IMR-90 (cell line): ENCODE measurements around the gene L3MBTL2. TPM values are rescaled to one million over a fixed set of nuclear protein-coding genes. Genes with fewer than 3 reads are reported as not detected.

Source experiments
- ATAC-seq: fragments of 200-7000 bp; cut with Tn5 transposase; 2 replicates; pipeline ENCODE4 v1.9.1; 2020; ENCODE audit warnings: low read depth, mild to moderate bottlenecking, moderate library complexity
- BruUV-seq: library from RNA; stranded (reverse); fragments of 400-500 nt; replicated peaks from 2 replicates; lab custom pipeline; 2021; lab: Mats Ljungman, UMichigan
- CTCF ChIA-PET: fragments of 300-600 bp; formaldehyde crosslinking; extraction: SDS; loops from one replicate; lab custom pipeline; 2021; ENCODE audit warnings: antibody characterized with exemption; lab: Yijun Ruan, JAX
- POLR2A ChIA-PET: fragments of 300-600 bp; sonication (Branson Sonifier 250); formaldehyde crosslinking; loops from one replicate; lab custom pipeline; 2022; ENCODE audit warnings: antibody characterized with exemption; ENCODE audit not compliant: unreplicated experiment; lab: Charles Lee
- DNase-seq: peaks from one replicate; pipeline ENCODE4 v3.0.0; 2013
- H2AFZ ChIP-seq: replicated peaks from 2 replicates; pipeline ENCODE3; 2013; ENCODE audit warnings: low read length, mild to moderate bottlenecking; ENCODE audit not compliant: poor library complexity
- H2AK5ac ChIP-seq: 2 replicates; pipeline ENCODE4 v1.6.1; 2013; ENCODE audit warnings: low read depth, low read length, inconsistent platforms
- H2AK9ac ChIP-seq: replicated peaks from 2 replicates; pipeline ENCODE3; 2013; ENCODE audit warnings: mild to moderate bottlenecking, low read depth, low read length, moderate library complexity; ENCODE audit not compliant: poor library complexity
- H2BK120ac ChIP-seq: 2 replicates; pipeline ENCODE4 v1.6.1; 2013; ENCODE audit warnings: low read depth, low read length, inconsistent platforms
- H2BK15ac ChIP-seq: 3 replicates; pipeline ENCODE4 v1.6.1; 2013; ENCODE audit warnings: low read depth, low read length, inconsistent platforms
- H2BK20ac ChIP-seq: 2 replicates; pipeline ENCODE4 v1.6.1; 2013; ENCODE audit warnings: low read depth, mild to moderate bottlenecking, inconsistent platforms, low read length, moderate library complexity
- H2BK5ac ChIP-seq: 2 replicates; pipeline ENCODE4 v1.6.1; 2013; ENCODE audit warnings: mild to moderate bottlenecking, low read depth, low read length, inconsistent platforms; ENCODE audit not compliant: poor library complexity, severe bottlenecking
- H3K14ac ChIP-seq: replicated peaks from 2 replicates; pipeline ENCODE4 v1.6.1; 2013; ENCODE audit warnings: low read depth, low read length, inconsistent platforms
- H3K18ac ChIP-seq: 2 replicates; pipeline ENCODE4 v1.6.1; 2013; ENCODE audit warnings: low read depth, low read length, control low read depth
- H3K23ac ChIP-seq: 2 replicates; pipeline ENCODE4 v1.6.1; 2013; ENCODE audit warnings: low read depth, low read length, inconsistent platforms
- H3K27ac ChIP-seq: 2 replicates; pipeline ENCODE4 v1.5.1; 2013; ENCODE audit warnings: mild to moderate bottlenecking, control low read depth, low read length; ENCODE audit not compliant: insufficient read depth
- H3K27me3 ChIP-seq: 2 replicates; pipeline ENCODE4 v1.6.1; 2013; ENCODE audit warnings: low read length; ENCODE audit not compliant: control insufficient read depth, insufficient read depth
- H3K36me3 ChIP-seq: 2 replicates; pipeline ENCODE4 v1.6.1; 2013; ENCODE audit warnings: low read length, mixed read lengths; ENCODE audit not compliant: control insufficient read depth, insufficient read depth
- H3K4ac ChIP-seq: 2 replicates; pipeline ENCODE4 v1.6.1; 2013; ENCODE audit warnings: low read depth, low read length, inconsistent platforms
- H3K4me1 ChIP-seq: 2 replicates; pipeline ENCODE4 v1.6.1; 2013; ENCODE audit warnings: low read length, mixed read lengths; ENCODE audit not compliant: control insufficient read depth, insufficient read depth
- H3K4me2 ChIP-seq: 2 replicates; pipeline ENCODE4 v1.6.1; 2013; ENCODE audit warnings: low read depth, mild to moderate bottlenecking, control low read depth, low read length, moderate library complexity
- H3K4me3 ChIP-seq: 2 replicates; pipeline ENCODE4 v1.5.1; 2013; ENCODE audit warnings: low read depth, mild to moderate bottlenecking, control low read depth, low read length, moderate library complexity; ENCODE audit not compliant: insufficient read depth
- H3K56ac ChIP-seq: 2 replicates; pipeline ENCODE4 v1.6.1; 2013; ENCODE audit warnings: low read length, inconsistent platforms; ENCODE audit not compliant: insufficient read depth; ENCODE audit errors: extremely low read depth
- H3K79me1 ChIP-seq, 2 experiments: 2 replicates each; pipeline ENCODE4 v1.6.1; 2013; ENCODE audit warnings: low read length in 2 of 2, inconsistent platforms in 1 of 2, low read depth in 1 of 2
- H3K9ac ChIP-seq: 2 replicates; pipeline ENCODE4 v1.6.1; 2013; ENCODE audit warnings: low read depth, low read length, control low read depth
- H3K9me1 ChIP-seq: 2 replicates; pipeline ENCODE4 v1.6.1; 2013; ENCODE audit warnings: low read length, inconsistent platforms; ENCODE audit not compliant: insufficient read depth
- H3K9me3 ChIP-seq: 2 replicates; pipeline ENCODE4 v1.6.1; 2013; ENCODE audit warnings: low read length; ENCODE audit not compliant: control insufficient read depth, insufficient read depth
- H4K20me1 ChIP-seq: 2 replicates; pipeline ENCODE4 v1.6.1; 2013; ENCODE audit warnings: low read length, inconsistent platforms; ENCODE audit not compliant: insufficient read depth
- H4K5ac ChIP-seq: 2 replicates; pipeline ENCODE4 v1.6.1; 2013; ENCODE audit warnings: mild to moderate bottlenecking, low read depth, low read length, control low read depth
- H4K8ac ChIP-seq, 2 experiments: 2 replicates each; pipeline ENCODE4 v1.6.1; 2013; ENCODE audit warnings: low read depth in 2 of 2, low read length in 2 of 2, control low read depth in 1 of 2, inconsistent platforms in 1 of 2
- H4K91ac ChIP-seq: 2 replicates; pipeline ENCODE4 v1.6.1; 2013; ENCODE audit warnings: low read depth, low read length, inconsistent platforms; ENCODE audit not compliant: insufficient read depth
- BHLHE40 ChIP-seq: fragments of 150-350 bp; IDR thresholded peaks from 2 replicates; pipeline ENCODE4 v1.6.1; 2016; ENCODE audit warnings: mild to moderate bottlenecking, low read depth, low read length
- CEBPB ChIP-seq: IDR thresholded peaks from 2 replicates; pipeline ENCODE4 v1.6.1; 2012; ENCODE audit warnings: low read depth, low read length, improper control_type of control experiment
- CHD1 ChIP-seq: IDR thresholded peaks from 2 replicates; pipeline ENCODE4 v1.6.1; 2012; ENCODE audit warnings: low read depth, low read length, improper control_type of control experiment
- MAFK ChIP-seq: IDR thresholded peaks from 2 replicates; pipeline ENCODE4 v1.6.1; 2012; ENCODE audit warnings: low read depth, low read length, improper control_type of control experiment
- MXI1 ChIP-seq: IDR thresholded peaks from 2 replicates; pipeline ENCODE4 v1.6.1; 2012; ENCODE audit warnings: low read depth, mild to moderate bottlenecking, low read length, moderate library complexity, borderline replicate concordance
- NFE2L2 ChIP-seq: fragments of 150-350 bp; IDR thresholded peaks from 2 replicates; pipeline ENCODE4 v1.6.1; 2016; ENCODE audit warnings: low read depth, mild to moderate bottlenecking, low read length
- POLR2A ChIP-seq: IDR thresholded peaks from 2 replicates; pipeline ENCODE4 v1.6.1; 2012; ENCODE audit warnings: mild to moderate bottlenecking, low read depth, low read length
- RAD21 ChIP-seq: IDR thresholded peaks from 2 replicates; pipeline ENCODE4 v1.6.1; 2012; ENCODE audit warnings: low read length, improper control_type of control experiment
- RCOR1 ChIP-seq: IDR thresholded peaks from 2 replicates; pipeline ENCODE4 v1.6.1; 2012; ENCODE audit warnings: mild to moderate bottlenecking, low read length, improper control_type of control experiment; ENCODE audit not compliant: insufficient replicate concordance
- RFX5 ChIP-seq: IDR thresholded peaks from 2 replicates; pipeline ENCODE4 v1.8.0; 2012; ENCODE audit warnings: low read depth, mild to moderate bottlenecking, low read length, moderate library complexity
- WGBS, 2 experiments: methylation state at CpG; one replicate each; pipeline versions ENCODE4 v1.1.5 to v1.1.7; 2013; ENCODE audit warnings: missing lambda C conversion rate in 2 of 2; ENCODE audit not compliant: insufficient read length in 1 of 2; ENCODE audit errors: extremely low coverage in 2 of 2; 5-methylcytosine and 5-hydroxymethylcytosine counted together
- dilution Hi-C: fragments of 300-500 bp; cut with HindIII; formaldehyde crosslinking; loops from one replicate; pipeline ENCODE4 v1.14.3; 2018; ENCODE audit warnings: low sequenced_read_pairs; ENCODE audit not compliant: unreplicated experiment
- in situ Hi-C: fragments of 300-500 bp; cut with MboI; formaldehyde crosslinking; loops from 3 replicates; pipeline ENCODE4 v1.14.3; 2019; ENCODE audit warnings: low sequenced_read_pairs, inconsistent platforms, mixed read lengths
- intact Hi-C: fragments of 100-400 bp; cut with micrococcal nuclease; formaldehyde crosslinking; loops from 2 replicates; pipeline ENCODE4 v1.10.0; 2022
- polyA plus RNA-seq, 3 experiments: library from polyadenylated mRNA; depleted of rRNA; stranded (reverse); fragments of >200 nt; gene quantifications; 2 replicates each; pipeline ENCODE4 v1.2.3, GENCODE V29; 2012; ENCODE audit warnings: low replicate concordance in 1 of 3
- total RNA-seq: library from RNA; depleted of rRNA; stranded (reverse); fragments of >200 nt; gene quantifications from 2 replicates; pipeline ENCODE4 v1.2.3, GENCODE V29; 2012
- TF ChIP-seq, protein P1 (sequence below): fragments of 150-350 bp; IDR thresholded peaks from 2 replicates; pipeline ENCODE4 v1.6.1; 2016; ENCODE audit warnings: low read depth, mild to moderate bottlenecking, low read length, moderate library complexity, borderline replicate concordance
- TF ChIP-seq, protein P2 (sequence below): conservative IDR thresholded peaks from 2 replicates; pipeline ENCODE4 v1.5.1; 2012; ENCODE audit warnings: mild to moderate bottlenecking, low read depth, low read length, improper control_type of control experiment

Gene L3MBTL2
- total and polyA plus RNA-seq, 2 of the 4 experiments (the other 2 are of a cell fraction): 20.6 to 25.1 TPM

DNA sequence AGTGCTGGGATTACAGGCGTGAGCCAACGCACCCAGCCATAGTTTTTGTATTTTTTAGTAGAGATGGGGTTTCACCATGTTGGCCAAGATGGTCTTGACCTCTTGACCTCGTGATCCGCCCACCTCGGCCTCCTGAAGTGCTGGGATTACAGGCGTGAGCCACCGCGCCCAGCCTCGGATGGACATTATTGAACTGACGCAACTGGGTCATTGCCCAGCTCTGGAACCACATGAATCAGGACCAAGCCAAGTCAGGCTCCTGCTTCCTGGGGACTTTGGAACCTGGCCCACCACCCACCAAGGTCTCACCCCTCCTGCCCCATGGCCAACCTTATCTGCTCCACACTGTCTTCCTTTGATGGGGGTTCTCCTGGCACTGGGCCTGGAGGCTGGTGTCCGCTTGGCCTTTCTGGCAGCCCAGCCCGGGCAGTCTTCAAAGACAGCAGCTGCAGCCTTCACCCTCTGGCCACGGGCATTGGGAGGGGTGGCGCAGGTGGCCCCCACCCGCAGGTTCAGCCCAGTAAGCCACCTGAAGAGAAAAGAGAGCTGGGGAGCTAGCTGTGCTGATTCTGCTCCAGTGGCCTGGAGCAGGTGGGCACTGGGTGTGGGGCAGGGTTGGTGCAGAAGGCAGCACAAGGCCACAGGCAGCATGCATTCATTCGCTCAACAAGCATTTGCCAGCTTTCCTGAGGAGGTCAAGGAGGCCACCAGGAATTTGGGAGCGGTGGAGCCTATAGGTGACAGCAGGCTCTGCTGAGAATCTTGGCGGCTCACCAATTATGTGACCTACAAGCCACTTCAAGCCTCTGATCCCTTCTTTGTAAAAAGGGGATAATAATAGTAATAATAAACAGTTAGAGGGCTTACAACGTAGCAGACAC is 29.9 kb downstream of the L3MBTL2 start (continued):
- TF ChIP-seq RCOR1 (no peak), CEBPB (no peak)

DNA sequence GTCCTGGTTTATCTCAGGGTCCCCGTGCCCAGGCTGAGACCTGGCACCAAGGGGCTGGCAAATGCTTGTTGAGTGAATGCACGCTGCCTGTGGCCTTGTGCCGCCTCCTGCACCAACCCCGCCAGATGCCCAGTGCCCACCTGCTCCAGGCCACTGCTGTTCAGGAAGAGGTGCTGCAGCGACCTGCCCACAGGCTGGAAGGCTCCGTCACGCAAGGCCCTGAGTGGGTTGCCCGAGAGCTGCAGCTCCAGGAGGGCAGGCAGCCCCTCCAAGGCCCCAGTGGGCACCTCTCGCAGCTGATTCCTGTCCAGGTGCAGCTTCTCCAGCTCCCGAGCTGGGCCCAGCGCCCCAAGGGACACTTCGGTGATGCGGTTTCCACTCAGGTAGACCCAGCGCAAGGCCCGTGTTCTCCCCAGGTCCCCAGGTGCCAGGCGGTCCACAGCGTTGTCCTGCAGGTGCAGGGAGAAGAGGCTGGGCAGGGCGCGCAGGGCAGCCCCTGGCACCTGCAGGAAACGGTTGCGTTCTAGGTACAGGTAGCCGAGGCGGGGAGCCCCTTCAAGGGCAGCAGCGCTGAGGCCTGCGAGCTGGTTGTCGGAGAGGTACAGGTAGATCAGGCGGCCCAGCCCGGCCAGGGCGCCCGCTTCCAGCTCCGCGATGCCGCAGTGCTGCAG is 32.1 kb downstream of the L3MBTL2 start:
- H2BK15ac ChIP-seq: no peak overlapping the region
- H4K5ac ChIP-seq: no peak overlapping the region
- intact Hi-C loops (no loop called here), in situ Hi-C loops (no loop called here), dilution Hi-C loops (no loop called here)
- H3K56ac ChIP-seq: no peak overlapping the region
- H3K9me1 ChIP-seq: no peaks in the 10 kb centered on the region
- H3K14ac ChIP-seq: no peak overlapping the region
- H3K36me3 ChIP-seq: no peaks in the 10 kb centered on the region
- H2AK5ac ChIP-seq: no peak overlapping the region
- H3K4me2 ChIP-seq: peak overlapping the region; percentile 30; the same call in 1 of the 2 replicates
- H4K8ac ChIP-seq: peak overlapping the region in 1 of 2 experiments; percentile 30; a peak in 2 of 4 replicates
- H3K79me1 ChIP-seq: no peaks in the 10 kb centered on the region
- H3K4ac ChIP-seq: 0 out of 2 replicates have a peak overlapping the region, but pooled peaks have one; percentile 11
- BruUV-seq: no TSS peak
- H3K27me3 ChIP-seq: no peaks in the 10 kb centered on the region
- 92% methylated on average over 17 of the region's 33 CpGs; no CpG with 5 or more reads in 1 of the 2 experiments for WGBS, 2 experiments
- H3K9ac ChIP-seq: no peak overlapping the region
- no peaks in the 10 kb centered on the region for H3K9me3 ChIP-seq
- no peak overlapping the region for H4K91ac ChIP-seq
- POLR2A ChIA-PET: no interaction called here
- no peak overlapping the region for H2BK20ac ChIP-seq
- no peak overlapping the region for H3K23ac ChIP-seq
- peak overlapping the region; percentile 87 for H2AFZ ChIP-seq
- H3K27ac ChIP-seq: no peak overlapping the region
- DNase-seq (no peak), ATAC-seq (no peak)
- H3K4me3 ChIP-seq: peak overlapping the region; percentile 25
- H2BK120ac ChIP-seq: no peak overlapping the region
- H4K20me1 ChIP-seq: peaks cover 3% of the 10 kb centered on the region; the same call in 1 of the 2 replicates
- H3K18ac ChIP-seq: no peak overlapping the region
- CTCF ChIA-PET: interaction anchor here (0.5 to 0.6 kb wide), 2 partner anchors 35 to 253 kb away, joined by 3 read pairs; no protein-coding TSS in a partner anchor
- H2AK9ac ChIP-seq: peak overlapping the region; percentile 61
- H2BK5ac ChIP-seq: no peak overlapping the region
- 0 out of 2 replicates have a peak, but pooled peaks cover 4% of the 10 kb centered on the region for H3K4me1 ChIP-seq
- TF ChIP-seq RCOR1 (no peak), CEBPB (no peak), NFE2L2 (no peak), RFX5 (no peak), MAFK (no peak), MXI1 (no peak), CHD1 (no peak), RAD21 (no peak), POLR2A (no peak), BHLHE40 (no peak)
- TF ChIP-seq, protein P1, sequence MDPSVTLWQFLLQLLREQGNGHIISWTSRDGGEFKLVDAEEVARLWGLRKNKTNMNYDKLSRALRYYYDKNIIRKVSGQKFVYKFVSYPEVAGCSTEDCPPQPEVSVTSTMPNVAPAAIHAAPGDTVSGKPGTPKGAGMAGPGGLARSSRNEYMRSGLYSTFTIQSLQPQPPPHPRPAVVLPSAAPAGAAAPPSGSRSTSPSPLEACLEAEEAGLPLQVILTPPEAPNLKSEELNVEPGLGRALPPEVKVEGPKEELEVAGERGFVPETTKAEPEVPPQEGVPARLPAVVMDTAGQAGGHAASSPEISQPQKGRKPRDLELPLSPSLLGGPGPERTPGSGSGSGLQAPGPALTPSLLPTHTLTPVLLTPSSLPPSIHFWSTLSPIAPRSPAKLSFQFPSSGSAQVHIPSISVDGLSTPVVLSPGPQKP: no peak
- TF ChIP-seq, protein P2, sequence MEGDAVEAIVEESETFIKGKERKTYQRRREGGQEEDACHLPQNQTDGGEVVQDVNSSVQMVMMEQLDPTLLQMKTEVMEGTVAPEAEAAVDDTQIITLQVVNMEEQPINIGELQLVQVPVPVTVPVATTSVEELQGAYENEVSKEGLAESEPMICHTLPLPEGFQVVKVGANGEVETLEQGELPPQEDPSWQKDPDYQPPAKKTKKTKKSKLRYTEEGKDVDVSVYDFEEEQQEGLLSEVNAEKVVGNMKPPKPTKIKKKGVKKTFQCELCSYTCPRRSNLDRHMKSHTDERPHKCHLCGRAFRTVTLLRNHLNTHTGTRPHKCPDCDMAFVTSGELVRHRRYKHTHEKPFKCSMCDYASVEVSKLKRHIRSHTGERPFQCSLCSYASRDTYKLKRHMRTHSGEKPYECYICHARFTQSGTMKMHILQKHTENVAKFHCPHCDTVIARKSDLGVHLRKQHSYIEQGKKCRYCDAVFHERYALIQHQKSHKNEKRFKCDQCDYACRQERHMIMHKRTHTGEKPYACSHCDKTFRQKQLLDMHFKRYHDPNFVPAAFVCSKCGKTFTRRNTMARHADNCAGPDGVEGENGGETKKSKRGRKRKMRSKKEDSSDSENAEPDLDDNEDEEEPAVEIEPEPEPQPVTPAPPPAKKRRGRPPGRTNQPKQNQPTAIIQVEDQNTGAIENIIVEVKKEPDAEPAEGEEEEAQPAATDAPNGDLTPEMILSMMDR: no peak
